PC-9 (cell line): ENCODE measurements around the gene MAPK10. TPM values are rescaled to one million over a fixed set of nuclear protein-coding genes. Genes with fewer than 3 reads are reported as not detected.

Experiments
- BruUV-seq: library from RNA; stranded (reverse); fragments of 400-500 nt; replicated peaks from 2 replicates; lab custom pipeline; 2021; lab: Mats Ljungman, UMichigan
- CTCF ChIA-PET: fragments of 300-600 bp; sonication (Branson Sonifier 250); formaldehyde crosslinking; loops from one replicate; lab custom pipeline; 2022; ENCODE audit warnings: antibody characterized with exemption; lab: Charles Lee
- POLR2A ChIA-PET: fragments of 300-600 bp; sonication (Branson Sonifier 250); formaldehyde crosslinking; loops from one replicate; lab custom pipeline; 2022; ENCODE audit warnings: antibody characterized with exemption; ENCODE audit not compliant: unreplicated experiment; lab: Charles Lee
- DNase-seq, 2 experiments: peaks; one replicate each; pipeline versions ENCODE4 v3.0.0 to v3.0.0-alpha.2; 2015 to 2022; ENCODE audit warnings: mixed read lengths in 1 of 2
- H2AFZ ChIP-seq: fragments of 200-600 bp; sonication (generic); 2 replicates; pipeline ENCODE4 v1.8.1; 2017; ENCODE audit warnings: antibody characterized with exemption
- H3F3A ChIP-seq: fragments of 200-600 bp; sonication (generic); 2 replicates; pipeline ENCODE4 v1.8.1; 2017; ENCODE audit warnings: antibody characterized with exemption, mild to moderate bottlenecking, low read depth; ENCODE audit not compliant: insufficient read depth
- H3K27ac ChIP-seq: fragments of 200-600 bp; sonication (generic); 2 replicates; pipeline ENCODE4 v1.6.1; 2016; ENCODE audit warnings: mixed run types
- H3K27me3 ChIP-seq: fragments of 200-600 bp; sonication (generic); 2 replicates; pipeline ENCODE4 v1.6.1; 2016; ENCODE audit warnings: low read depth, mixed run types; ENCODE audit not compliant: insufficient read depth
- H3K36me3 ChIP-seq: fragments of 200-600 bp; sonication (generic); 2 replicates; pipeline ENCODE4 v1.6.1; 2016; ENCODE audit warnings: low read depth, mixed run types
- H3K4me1 ChIP-seq: fragments of 200-600 bp; sonication (generic); replicated peaks from 2 replicates; pipeline ENCODE4 v1.6.1; 2016; ENCODE audit warnings: mixed run types; ENCODE audit not compliant: insufficient read depth
- H3K4me2 ChIP-seq: fragments of 200-600 bp; sonication (generic); 2 replicates; pipeline ENCODE4 v1.6.1; 2017; ENCODE audit warnings: mixed run types
- H3K4me3 ChIP-seq: fragments of 200-600 bp; sonication (generic); 2 replicates; pipeline ENCODE4 v1.6.1; 2016; ENCODE audit warnings: mixed run types
- H3K79me2 ChIP-seq: fragments of 200-600 bp; sonication (generic); 2 replicates; pipeline ENCODE4 v1.6.1; 2017; ENCODE audit warnings: low read depth, mixed run types
- H3K9me2 ChIP-seq: fragments of 200-600 bp; sonication (generic); 2 replicates; pipeline ENCODE4 v1.8.1; 2017; ENCODE audit warnings: mild to moderate bottlenecking; ENCODE audit not compliant: insufficient read depth
- H3K9me3 ChIP-seq: fragments of 200-600 bp; sonication (generic); 2 replicates; pipeline ENCODE4 v1.8.1; 2016; ENCODE audit warnings: low read depth; ENCODE audit not compliant: insufficient read depth
- H4K20me1 ChIP-seq: fragments of 200-600 bp; sonication (generic); 2 replicates; pipeline ENCODE4 v1.8.1; 2017; ENCODE audit not compliant: insufficient read depth
- CTCF ChIP-seq: fragments of 200-600 bp; sonication (generic); conservative IDR thresholded peaks from 2 replicates; pipeline ENCODE4 v1.6.1; 2017; ENCODE audit warnings: mixed run types, antibody characterized with exemption, mild to moderate bottlenecking, moderate library complexity
- EZH2 ChIP-seq: fragments of 200-600 bp; sonication (generic); IDR thresholded peaks from 2 replicates; pipeline ENCODE4 v1.8.0; 2017; ENCODE audit warnings: antibody characterized with exemption, low read depth
- intact Hi-C: fragments of 100-400 bp; cut with micrococcal nuclease; formaldehyde crosslinking; loops from one replicate; pipeline ENCODE4 v1.10.0; 2022; ENCODE audit not compliant: unreplicated experiment
- total RNA-seq: library from RNA; stranded (reverse); gene quantifications from 2 replicates; pipeline ENCODE4 v1.2.3, GENCODE V29; 2021

MAPK10 gene
- total RNA-seq, 1 experiment from 2014 or later, result 4.2 TPM

GRCh38 chr4:86306816-86307215 is 53.0 kb downstream of the MAPK10 start:
- ChIA-PET CTCF (no interaction called here), POLR2A (no interaction called here)
- DNase-seq, result no peak
- H3K27ac ChIP-seq, result no peak overlapping the region
- no peaks in the 10 kb centered on the region for H3F3A ChIP-seq
- H3K4me2 ChIP-seq, result no peak overlapping the region
- TF ChIP-seq EZH2 (no peak), CTCF (no peak)
- H3K9me3 ChIP-seq, result no peaks in the 10 kb centered on the region
- no peaks in the 10 kb centered on the region for H3K9me2 ChIP-seq
- H3K36me3 ChIP-seq, result no peaks in the 10 kb centered on the region
- no peaks in the 10 kb centered on the region for H3K27me3 ChIP-seq
- no TSS peak for BruUV-seq
- intact Hi-C loops, result no loop called here
- no peaks in the 10 kb centered on the region for H3K79me2 ChIP-seq
- H3K4me1 ChIP-seq, result no peaks in the 10 kb centered on the region
- H3K4me3 ChIP-seq, result no peak overlapping the region
- no peak overlapping the region for H2AFZ ChIP-seq
- H4K20me1 ChIP-seq, result no peaks in the 10 kb centered on the region

GRCh38 chr4:86302830-86303229 is 57.0 kb downstream of the MAPK10 start:
- Histone ChIP-seq H3K27me3 (no peaks in the 10 kb centered on the region), H3K4me2 (no peak overlapping the region), H4K20me1 (no peaks in the 10 kb centered on the region), H3K27ac (no peak overlapping the region), H3K4me3 (no peak overlapping the region), H3F3A (no peaks in the 10 kb centered on the region), H3K9me2 (no peaks in the 10 kb centered on the region), H3K9me3 (no peaks in the 10 kb centered on the region), H3K36me3 (no peaks in the 10 kb centered on the region), H3K4me1 (no peaks in the 10 kb centered on the region), H3K79me2 (no peaks in the 10 kb centered on the region), H2AFZ (no peak overlapping the region)
- intact Hi-C loops, result no loop called here
- POLR2A ChIA-PET, result no interaction called here
- BruUV-seq, result no TSS peak
- TF ChIP-seq CTCF, result no peak
- no peak for TF ChIP-seq EZH2
- DNase-seq, result no peak
- CTCF ChIA-PET, result no interaction called here

GRCh38 chr4:86302251-86302650 is 57.6 kb downstream of the MAPK10 start:
- Histone ChIP-seq H2AFZ (no peak overlapping the region), H3K27me3 (no peaks in the 10 kb centered on the region), H3F3A (no peaks in the 10 kb centered on the region), H3K4me1 (no peaks in the 10 kb centered on the region), H3K36me3 (no peaks in the 10 kb centered on the region), H3K27ac (no peak overlapping the region), H4K20me1 (no peaks in the 10 kb centered on the region), H3K9me3 (no peaks in the 10 kb centered on the region), H3K4me3 (no peak overlapping the region), H3K4me2 (no peak overlapping the region), H3K79me2 (no peaks in the 10 kb centered on the region), H3K9me2 (no peaks in the 10 kb centered on the region)
- no peak for DNase-seq
- ChIA-PET POLR2A (no interaction called here), CTCF (no interaction called here)
- no peak for TF ChIP-seq CTCF
- no peak for TF ChIP-seq EZH2
- intact Hi-C loops, result no loop called here
- no TSS peak for BruUV-seq
